HTERT RPE-1 (cell line): ENCODE measurements around the gene AZU1.

Source experiments
- in situ Hi-C: fragments of 300-500 bp; cut with MboI; formaldehyde crosslinking; loops from 4 replicates; pipeline ENCODE4 v1.14.3; 2020; ENCODE audit warnings: low sequenced_read_pairs

Gene AZU1

DNA sequence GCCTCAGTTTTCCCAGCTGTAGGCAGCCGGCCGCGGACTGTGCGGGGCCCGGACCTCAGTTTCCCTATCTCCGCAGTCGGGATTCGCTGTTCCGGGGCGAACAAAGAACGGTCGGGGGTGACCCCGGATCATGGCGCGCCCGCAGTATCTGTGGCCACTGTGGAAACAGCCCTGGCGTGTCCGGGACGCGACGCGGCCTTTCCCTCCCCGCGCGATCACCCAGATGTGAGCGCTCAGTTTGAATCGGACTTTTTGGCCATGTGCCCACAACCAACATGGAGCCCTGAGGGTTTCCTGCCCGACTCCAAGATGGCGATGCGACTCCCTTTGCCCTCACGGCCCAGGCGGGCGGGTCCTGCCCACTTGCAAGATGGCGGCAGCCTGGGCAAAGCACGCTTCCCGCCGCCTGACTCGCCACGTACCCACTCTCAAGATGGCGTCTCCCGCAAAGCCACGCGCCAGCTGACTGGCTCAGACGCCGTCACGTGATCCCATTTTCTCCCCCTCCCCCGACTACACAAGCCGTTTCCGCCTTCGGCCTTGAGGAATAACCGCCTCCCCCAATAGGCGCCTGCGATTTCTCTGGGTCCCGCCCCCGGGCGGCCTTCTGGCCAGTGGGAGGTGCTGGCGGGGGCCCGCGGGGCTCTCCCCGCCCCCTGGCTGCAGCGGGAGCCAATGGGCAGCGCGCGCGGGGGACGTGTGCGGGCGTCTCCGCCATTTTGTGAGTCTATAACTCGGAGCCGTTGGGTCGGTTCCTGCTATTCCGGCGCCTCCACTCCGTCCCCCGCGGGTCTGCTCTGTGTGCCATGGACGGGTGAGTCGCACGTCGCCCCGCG is 30.7 kb upstream of the AZU1 start, which contains the start of gene PTBP1:
Gene PTBP1, plus strand, starts transcription at position 761 of the 836 bp plus-strand sequence. Its CDS starts 46 bp downstream, at position 807.
- in situ Hi-C loops: no loop called here

DNA sequence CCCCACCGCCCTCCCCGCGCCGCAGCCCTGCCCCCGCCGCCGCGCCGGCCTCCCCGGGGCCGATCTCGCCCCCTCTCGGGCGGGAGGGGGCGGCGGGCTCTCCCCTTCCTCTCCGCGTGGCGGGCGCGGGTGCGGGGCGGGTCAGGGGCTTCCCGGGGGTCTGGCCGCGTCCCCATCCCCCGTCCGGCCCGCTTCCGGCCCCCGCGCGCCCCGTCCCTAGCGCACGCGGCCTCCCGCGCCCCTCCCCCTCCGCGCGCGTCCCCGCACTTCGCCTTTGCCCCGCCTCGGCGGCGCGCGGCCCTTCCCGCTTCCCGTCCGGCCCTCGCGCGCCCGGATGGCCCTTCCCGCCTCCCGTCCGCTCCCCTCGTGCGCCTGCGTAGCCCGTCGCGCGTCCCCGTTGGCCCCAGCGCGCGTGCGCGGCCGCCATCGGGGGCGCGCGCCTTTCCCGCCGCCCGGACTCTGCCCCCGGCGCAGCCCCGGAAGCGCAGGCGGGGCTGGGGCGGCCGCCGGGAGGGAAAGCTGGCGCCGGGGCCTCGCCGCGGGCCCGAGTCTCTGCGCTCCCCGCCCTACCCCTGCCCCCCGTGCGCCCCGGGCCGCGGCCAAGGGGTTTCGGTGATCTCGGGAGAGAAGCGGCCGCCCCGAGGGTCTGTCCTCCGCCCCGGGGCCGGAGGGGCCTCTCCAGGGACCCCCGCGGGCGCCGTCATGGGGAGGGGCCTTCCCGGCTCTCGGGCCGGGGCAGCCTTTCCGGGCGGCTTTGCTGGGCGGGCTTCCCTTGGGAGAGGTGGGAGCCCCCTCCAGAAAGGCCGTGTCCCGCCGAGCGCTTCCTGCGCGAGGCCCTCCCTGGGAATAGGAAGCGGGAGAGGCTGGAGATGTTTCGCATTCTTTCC is 29.9 kb upstream of the AZU1 start:
- in situ Hi-C loops: no loop called here

DNA sequence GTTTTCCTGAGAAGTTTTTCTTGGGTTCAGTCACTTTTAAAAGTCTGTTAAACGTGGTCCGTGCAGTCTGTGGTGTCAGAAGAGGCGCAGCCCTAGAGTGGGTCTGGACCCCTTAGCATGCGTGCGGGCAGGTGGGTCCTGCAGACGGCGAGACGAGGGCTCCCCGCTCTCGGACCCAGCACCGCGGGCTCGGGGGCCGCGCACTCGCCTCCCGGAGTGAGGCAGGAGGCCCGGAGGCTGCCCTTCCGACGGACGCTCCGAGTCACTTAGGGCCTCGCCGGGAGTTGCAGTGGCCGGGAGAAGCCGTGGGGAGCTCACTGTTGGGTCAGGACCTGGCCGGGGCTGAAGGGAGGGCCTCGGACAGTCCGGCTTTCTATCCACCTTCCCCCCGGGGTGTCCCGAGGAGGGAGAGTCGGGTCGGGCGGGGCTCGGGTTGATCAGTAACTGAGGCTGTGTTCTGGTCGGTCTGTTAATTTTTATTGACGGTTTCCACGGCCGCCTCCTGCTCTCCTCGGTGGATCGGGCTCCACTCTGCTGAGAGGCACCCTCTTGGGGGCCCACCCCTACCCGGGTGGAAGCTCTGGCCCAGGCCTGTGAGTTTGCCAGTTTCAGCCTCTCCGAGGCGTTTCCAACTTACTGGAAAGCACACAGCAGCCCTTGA is 29.1 kb upstream of the AZU1 start:
- in situ Hi-C loops: no loop called here

DNA sequence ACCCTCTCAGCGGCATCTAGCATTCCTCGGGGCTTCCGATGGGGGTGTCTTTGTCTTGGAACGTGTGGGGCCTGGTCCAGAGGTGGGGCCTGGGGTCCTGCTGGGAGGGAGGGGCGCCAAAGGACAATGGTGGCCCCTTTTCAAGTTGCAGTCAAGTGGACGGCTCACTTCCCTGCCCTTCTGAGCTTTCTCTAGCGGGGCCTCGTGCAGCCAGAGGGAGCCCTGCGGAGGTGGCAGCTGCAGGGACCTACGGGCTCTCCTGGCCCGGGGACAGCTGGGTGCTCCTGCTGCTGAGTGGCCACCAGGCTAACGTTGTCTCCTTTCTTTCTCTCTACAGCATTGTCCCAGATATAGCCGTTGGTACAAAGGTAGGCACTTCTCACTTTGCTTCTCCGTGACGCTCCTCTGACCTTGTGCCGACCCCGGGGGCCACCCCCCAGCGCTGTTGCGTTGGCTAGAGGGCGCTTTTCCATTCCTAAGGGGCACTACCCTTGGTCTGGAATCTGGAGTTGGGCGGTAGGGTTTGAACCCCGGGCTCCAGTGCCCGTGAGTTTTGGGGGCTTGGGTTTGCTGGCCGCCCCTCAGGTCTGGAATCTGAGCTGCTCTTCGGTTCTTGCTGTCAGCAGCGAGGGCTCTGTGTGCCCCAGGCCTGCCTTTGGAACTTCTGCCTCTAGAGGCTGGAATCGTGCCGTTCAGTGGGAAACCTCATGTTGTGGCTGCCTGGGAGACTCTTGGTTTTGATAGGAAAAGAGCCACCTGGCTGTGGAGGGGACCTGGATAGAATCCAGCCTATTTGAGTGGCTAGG is 28.4 kb upstream of the AZU1 start:
- in situ Hi-C loops: no loop called here

DNA sequence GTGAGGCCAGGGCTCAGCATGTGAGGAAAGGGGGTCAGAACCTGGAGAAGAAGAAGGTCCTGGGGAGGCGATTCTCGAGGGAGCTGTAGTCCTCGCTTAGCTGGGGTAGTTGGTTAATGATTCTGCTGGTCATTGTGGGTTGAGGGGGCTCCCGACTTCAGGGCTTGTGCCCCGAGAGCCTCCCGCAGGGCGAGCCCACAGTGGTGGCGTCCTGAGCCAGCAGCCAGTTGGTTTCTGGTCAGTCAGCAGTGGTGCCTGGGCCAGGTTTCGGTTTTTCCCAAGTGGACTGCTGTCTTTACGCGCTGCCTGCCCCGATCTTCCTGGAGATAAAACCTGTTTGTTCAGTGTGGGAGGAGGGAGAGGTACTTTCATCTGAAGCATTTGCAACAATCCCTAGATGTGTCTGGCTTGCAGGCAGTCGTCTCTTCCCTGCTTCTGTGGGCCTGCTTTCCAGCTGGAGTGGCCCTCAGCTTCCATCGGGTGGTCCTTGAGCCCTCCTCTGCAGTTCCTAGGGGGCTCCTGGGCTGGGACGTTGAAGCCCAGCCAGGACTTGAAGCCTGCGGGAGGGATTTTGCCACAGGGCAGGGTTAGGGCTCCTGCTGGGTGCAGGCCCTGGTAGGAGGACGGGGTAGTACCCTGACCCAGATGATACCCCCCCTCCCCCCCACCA is 27.1 kb upstream of the AZU1 start:
- in situ Hi-C loops: no loop called here

DNA sequence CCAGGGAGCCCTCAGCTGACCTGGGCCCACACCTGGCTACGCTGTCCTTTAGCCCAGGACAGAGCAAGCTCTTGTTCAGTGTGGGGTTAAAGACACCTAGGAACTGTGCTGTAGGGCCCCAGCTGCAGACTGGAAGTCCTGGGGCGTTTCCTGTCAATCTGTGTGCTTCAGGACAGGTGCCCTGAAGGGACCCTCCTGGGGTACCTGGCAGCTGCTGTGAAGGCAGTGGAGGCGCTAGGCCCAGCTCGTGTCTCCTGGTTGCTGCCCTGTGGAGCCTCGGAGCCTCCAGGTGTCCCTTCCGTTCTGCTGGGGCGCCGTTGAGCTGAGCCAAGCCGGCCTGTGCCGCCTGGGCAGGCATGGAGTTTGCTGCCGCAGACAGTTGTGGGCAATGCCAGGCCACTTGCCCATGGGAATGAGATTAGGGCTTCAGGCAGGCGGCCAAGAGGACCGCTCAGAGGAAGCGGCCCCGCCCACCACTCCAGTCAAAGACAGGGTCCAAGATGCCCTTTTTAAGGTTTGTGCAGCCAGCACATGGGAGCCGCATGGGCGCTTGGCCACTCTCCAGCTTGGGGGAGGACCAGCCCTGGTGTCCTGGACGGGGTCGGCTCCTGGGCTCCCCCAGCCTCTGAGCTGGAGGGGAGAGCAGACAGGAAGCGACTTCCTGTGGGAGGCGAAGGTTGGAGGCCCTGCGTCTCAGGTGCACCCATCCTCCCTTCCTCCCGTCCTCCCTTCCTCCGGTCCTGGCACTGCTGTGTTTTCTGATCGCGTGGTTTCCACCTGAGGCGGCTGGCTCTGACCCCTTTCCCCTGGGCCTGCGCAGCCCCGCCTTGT is 26.4 kb upstream of the AZU1 start:
- in situ Hi-C loops: no loop called here

DNA sequence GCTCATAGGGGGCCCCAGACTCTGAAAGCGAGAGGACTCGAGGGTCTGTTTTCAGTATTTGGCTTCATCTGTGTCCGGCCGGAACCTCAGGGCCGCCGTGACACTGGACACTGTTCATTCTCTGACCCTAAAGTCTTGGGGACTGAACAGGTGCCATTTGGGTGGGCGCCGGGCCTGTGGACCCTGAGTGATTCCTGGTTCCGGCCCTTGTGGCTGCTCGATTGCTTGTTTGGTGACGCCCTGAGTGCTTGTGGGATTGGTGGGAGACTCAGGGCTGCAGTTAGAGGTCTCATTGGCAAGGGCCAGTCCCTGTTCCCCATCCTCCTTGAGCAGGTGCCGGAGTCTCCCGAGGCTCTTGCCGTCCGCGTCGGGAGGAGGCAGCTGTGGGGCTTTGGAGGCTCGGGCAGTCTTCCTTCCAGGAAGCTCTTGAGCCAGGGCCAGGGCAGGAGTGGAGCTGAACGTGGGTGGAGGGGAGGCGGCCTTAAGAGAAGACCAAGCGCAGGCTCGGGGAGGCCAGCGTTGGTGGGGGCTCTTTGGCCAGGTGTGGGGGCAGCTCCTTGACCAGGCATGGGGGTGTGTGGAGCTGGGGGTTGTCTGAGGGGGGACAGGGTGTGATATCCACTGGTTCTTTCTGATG is 25.7 kb upstream of the AZU1 start:
- in situ Hi-C loops: no loop called here

DNA sequence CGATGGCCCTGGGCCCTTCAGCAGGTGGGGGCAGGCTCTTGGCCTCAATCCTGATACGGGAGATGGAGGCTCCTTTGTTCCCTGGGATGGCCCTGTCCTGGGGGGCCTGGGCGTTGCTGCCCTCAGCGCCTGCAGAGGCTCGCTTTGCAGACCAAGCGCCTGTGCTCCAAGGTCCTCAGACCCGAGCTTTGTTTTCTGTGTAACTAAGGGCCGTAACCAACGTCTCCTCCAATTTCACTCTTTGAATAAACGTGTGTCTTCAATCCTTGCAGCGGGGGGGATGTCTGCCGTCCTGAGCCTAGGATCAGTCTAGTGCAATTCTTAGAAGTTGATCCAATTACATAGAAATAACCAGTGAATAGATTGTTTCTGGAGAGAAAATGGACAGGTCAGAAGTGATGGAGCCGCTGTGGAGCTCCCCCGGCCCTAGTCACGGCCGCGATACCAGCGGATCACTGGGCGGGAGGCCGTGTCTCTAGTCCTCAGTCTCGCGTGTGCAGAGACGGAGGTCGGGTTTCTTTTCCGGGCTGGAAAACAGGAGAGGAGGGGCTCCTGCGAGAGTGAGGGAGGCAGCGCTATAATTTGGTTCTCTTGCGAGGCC is 25.0 kb upstream of the AZU1 start:
- in situ Hi-C loops: no loop called here

DNA sequence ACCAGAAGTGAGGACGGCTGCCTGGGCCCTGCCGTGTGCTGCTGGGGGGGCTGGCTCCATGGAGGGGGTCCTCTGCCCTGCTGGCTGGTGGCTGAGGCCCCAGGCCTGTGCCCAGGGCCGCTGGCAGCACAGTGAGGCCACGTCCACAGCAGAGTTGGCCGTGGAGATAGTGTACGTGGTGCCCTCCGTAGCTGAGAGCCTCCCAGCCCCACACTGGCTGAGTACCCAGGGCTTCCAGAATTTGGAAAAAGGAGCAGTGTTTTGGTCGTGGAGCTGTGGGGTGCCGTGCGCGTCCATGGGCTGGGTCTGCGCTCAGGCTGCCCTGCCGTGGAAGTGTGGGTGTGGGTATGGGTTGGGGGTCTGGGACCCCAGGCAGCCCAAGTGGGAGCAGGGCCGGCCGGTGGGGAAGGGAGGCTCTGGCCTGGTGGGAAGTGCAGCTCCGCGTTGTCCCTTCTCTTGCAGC is 24.5 kb upstream of the AZU1 start:
- in situ Hi-C loops: no loop called here

DNA sequence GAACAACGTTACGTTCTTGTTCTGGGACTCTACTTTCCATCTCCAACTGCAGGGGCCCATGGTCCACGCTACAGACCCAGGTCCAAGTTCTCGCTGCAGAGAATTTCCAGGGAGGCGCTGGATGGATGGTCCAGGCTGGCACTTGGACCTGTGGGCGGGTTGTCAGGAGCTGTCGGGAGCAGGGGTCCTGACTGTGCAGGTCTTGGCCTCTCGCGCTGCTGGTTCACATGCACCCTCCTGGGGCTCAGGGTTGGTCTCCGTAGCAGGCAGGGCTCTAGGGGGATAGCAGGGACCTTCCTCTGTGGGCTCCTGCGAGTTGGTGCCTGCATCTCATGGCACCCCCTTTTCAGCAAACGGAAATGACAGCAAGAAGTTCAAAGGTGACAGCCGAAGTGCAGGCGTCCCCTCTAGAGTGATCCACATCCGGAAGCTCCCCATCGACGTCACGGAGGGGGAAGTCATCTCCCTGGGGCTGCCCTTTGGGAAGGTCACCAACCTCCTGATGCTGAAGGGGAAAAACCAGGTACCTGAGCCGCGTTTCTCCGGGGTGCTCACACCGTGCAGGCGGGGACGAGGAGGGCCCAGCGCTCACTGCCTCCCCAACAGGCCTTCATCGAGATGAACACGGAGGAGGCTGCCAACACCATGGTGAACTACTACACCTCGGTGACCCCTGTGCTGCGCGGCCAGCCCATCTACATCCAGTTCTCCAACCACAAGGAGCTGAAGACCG is 23.8 kb upstream of the AZU1 start:
- in situ Hi-C loops: no loop called here

DNA sequence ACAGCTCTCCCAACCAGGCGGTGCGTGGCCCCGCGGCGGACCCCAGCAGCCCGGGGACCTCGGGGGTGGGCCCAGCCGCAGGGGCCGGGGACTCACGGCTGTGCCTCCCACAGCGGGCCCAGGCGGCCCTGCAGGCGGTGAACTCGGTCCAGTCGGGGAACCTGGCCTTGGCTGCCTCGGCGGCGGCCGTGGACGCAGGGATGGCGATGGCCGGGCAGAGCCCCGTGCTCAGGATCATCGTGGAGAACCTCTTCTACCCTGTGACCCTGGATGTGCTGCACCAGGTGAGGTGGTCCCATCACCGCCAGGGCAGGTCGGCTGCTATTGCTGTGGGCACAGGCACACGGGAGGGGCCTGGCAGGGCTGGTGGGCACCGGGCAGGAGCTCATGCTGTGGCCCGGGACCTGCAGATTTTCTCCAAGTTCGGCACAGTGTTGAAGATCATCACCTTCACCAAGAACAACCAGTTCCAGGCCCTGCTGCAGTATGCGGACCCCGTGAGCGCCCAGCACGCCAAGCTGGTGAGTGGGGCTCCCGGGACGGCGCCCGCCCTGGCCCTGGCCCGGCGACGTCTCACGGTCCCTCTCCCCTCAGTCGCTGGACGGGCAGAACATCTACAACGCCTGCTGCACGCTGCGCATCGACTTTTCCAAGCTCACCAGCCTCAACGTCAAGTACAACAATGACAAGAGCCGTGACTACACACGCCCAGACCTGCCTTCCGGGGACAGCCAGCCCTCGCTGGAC is 23.0 kb upstream of the AZU1 start:
- in situ Hi-C loops: no loop called here

DNA sequence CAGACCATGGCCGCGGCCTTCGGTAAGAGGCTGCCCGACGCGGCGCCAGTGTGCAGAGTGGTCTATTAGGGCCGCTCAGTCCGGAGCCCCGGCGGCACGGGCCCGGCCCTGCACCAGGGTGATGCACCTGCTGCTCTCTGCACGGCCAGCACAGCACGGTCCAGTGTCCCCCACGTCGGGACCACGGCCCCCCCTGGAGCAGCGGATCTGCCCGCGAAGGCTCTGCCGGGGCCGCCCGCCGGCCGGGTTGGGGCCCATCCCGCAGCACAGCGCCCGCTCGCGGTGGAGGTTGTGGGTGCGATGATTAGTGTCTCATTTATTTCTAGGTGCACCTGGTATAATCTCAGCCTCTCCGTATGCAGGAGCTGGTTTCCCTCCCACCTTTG is 22.5 kb upstream of the AZU1 start:
- in situ Hi-C loops: no loop called here

DNA sequence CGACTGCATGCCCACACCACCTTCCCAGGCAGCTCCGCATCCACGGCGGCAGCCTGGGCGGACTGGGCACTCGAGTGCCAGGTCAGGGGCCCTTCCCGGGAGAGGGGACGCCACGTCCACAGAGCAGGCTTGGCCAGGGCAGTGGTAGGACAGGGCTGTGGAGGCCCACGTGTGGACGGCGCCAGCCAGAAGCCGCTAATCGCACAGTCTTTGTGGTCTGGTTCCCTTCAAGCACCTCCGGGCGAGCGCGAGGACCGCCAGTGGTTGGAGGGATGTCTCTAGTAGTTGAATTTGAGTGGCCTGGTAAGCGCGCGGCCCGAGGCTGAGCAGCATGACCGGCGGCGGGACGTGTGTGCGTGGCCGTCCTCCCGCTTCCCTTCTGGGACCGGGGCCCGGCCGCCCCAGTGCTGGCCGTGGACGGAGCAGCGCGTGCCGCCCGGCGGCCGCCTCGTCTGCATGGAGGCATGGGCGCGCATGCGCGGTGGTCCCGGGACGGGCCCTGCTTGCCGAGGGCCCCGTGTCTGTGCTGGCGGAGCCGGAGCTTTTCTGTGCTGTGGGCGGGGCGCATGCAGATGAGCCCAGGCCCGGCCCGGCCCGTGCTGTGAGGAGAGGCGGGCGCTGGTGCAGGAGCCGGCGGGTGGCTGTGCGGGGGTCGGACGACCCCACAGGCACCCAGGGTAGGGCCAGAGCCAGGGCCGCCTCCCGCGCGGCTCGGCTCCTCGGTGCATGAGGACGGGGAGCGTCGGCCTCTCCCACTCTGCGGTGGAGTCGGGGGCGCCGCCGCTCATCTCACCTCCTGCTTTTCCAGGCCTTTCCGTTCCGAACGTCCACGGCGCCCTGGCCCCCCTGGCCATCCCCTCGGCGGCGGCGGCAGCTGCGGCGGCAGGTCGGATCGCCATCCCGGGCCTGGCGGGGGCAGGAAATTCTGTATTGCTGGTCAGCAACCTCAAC is 21.8 kb upstream of the AZU1 start:
- in situ Hi-C loops: no loop called here

DNA sequence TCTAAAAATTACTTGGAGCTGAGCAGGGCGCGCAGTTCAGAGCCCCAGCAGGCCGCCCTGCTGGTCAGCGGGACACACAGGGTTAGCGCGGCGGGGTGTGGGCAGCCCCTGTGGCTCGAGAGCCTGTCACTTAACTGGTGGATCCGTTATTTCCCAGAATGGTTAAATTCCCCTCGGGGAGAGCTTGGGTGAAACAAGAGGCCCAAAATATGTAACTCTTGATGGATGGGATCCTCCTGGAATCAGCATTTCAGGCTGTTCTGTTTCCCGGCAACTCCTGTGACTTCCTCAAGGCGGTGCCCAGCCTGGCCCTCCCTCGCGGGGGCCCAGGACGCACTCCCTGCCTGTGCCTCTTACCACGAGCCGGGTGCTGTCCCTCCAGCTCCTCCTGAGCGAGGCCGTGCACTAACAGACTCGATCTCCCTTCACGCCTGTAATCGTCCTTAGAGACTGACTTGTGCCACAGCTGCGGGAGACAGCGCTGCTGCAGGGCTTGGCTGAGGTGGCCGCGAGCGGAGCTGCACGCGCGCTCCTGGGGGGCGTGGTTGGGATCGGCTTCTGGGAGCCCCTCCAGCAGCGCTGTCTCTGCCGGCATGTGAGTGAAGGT is 20.7 kb upstream of the AZU1 start:
- in situ Hi-C loops: no loop called here
